DMS79 (cell line): Measurements from ENCODE around the gene SHANK3.

Source experiments
- DNase-seq: peaks from one replicate; lab custom pipeline; 2025; lab: John Stamatoyannopoulos, UW

The SHANK3 gene

GRCh38 chr22:50678218-50678650, 5.6 kb downstream of the SHANK3 start:
- no peak for DNase-seq

GRCh38 chr22:50678651-50679521, 6.3 kb downstream of the SHANK3 start:
- no peak for DNase-seq

GRCh38 chr22:50683086-50683993, 10.7 kb downstream of the SHANK3 start:
- DNase-seq, result no peak

GRCh38 chr22:50683994-50684371, 11.4 kb downstream of the SHANK3 start:
- no peak for DNase-seq

- DNase-seq, result no peak
These were observed 11.9 kb downstream of the SHANK3 start for GRCh38 chr22:50684501-50684900.

- DNase-seq, result no peak
These were observed 12.4 kb downstream of the SHANK3 start for GRCh38 chr22:50684986-50685385.

GRCh38 chr22:50686794-50687193, 14.2 kb downstream of the SHANK3 start:
- no peak for DNase-seq

GRCh38 chr22:50687829-50688228, 15.2 kb downstream of the SHANK3 start:
- DNase-seq, result no peak

- no peak for DNase-seq
These were observed 15.8 kb downstream of the SHANK3 start for GRCh38 chr22:50688448-50688847.

- DNase-seq, result no peak
These were observed 18.9 kb downstream of the SHANK3 start for GRCh38 chr22:50691521-50691920.

GRCh38 chr22:50693462-50693861, 20.8 kb downstream of the SHANK3 start:
- DNase-seq, result no peak

GRCh38 chr22:50694099-50694605, 21.5 kb downstream of the SHANK3 start:
- DNase-seq, result no peak

- no peak for DNase-seq
These were observed 22.3 kb downstream of the SHANK3 start for GRCh38 chr22:50694766-50695420.

- peak; percentile 3 for DNase-seq
These were observed 23.0 kb downstream of the SHANK3 start for GRCh38 chr22:50695421-50696250.

GRCh38 chr22:50696251-50696798, 23.7 kb downstream of the SHANK3 start:
- DNase-seq, result no peak

- no peak for DNase-seq
These were observed 24.4 kb downstream of the SHANK3 start for GRCh38 chr22:50696799-50697561.

- no peak for DNase-seq
These were observed 25.3 kb downstream of the SHANK3 start for GRCh38 chr22:50697667-50698506.

GRCh38 chr22:50698546-50698945, 25.9 kb downstream of the SHANK3 start:
- DNase-seq, result no peak
